DOHH2 (cell line): Measurements from ENCODE around the gene EML6.

Source experiments
- H3F3A ChIP-seq: fragments of 200-600 bp; sonication (generic), shearing (Covaris generic); 2 replicates; pipeline ENCODE4 v1.6.0; 2016; ENCODE audit warnings: antibody characterized with exemption, mild to moderate bottlenecking; ENCODE audit not compliant: control insufficient read depth, insufficient read depth
- H3K27ac ChIP-seq: fragments of 200-600 bp; sonication (generic); 2 replicates; pipeline ENCODE4 v1.5.1; 2014; ENCODE audit warnings: low read depth, mild to moderate bottlenecking, low read length, moderate library complexity
- H3K27me3 ChIP-seq: fragments of 200-600 bp; sonication (generic); 2 replicates; pipeline ENCODE4 v1.6.1; 2014; ENCODE audit warnings: mild to moderate bottlenecking, low read length, mixed read lengths; ENCODE audit not compliant: control insufficient read depth
- H3K36me3 ChIP-seq: fragments of 200-600 bp; sonication (generic); 2 replicates; pipeline ENCODE4 v1.6.1; 2014; ENCODE audit warnings: mild to moderate bottlenecking, low read length, moderate library complexity, mixed read lengths; ENCODE audit not compliant: control insufficient read depth
- H3K4me1 ChIP-seq: fragments of 200-600 bp; sonication (generic); 2 replicates; pipeline ENCODE4 v1.6.1; 2014; ENCODE audit warnings: mild to moderate bottlenecking, low read length, mixed read lengths; ENCODE audit not compliant: control insufficient read depth
- H3K4me2 ChIP-seq: fragments of 200-600 bp; sonication (generic); 2 replicates; pipeline ENCODE4 v1.6.0; 2014; ENCODE audit warnings: mild to moderate bottlenecking, low read length, moderate library complexity
- H3K4me3 ChIP-seq: fragments of 200-600 bp; sonication (generic); 2 replicates; pipeline ENCODE4 v1.5.1; 2014; ENCODE audit warnings: mild to moderate bottlenecking, low read length, mixed read lengths
- H3K79me2 ChIP-seq: fragments of 200-600 bp; sonication (generic); 2 replicates; pipeline ENCODE4 v1.6.1; 2014; ENCODE audit warnings: mild to moderate bottlenecking, low read length, mixed read lengths; ENCODE audit not compliant: control insufficient read depth
- H3K9me2 ChIP-seq: fragments of 200-600 bp; sonication (generic); replicated peaks from 2 replicates; pipeline ENCODE4 v1.6.1; 2014; ENCODE audit warnings: mild to moderate bottlenecking, low read length, mixed read lengths; ENCODE audit not compliant: control insufficient read depth
- H3K9me3 ChIP-seq: fragments of 200-600 bp; sonication (generic); 2 replicates; pipeline ENCODE4 v1.6.1; 2014; ENCODE audit warnings: antibody characterized with exemption, low read length, mixed read lengths; ENCODE audit not compliant: control insufficient read depth, insufficient read depth
- H4K20me1 ChIP-seq: fragments of 200-600 bp; sonication (generic); 2 replicates; pipeline ENCODE4 v1.6.0; 2014; ENCODE audit warnings: low read depth, mild to moderate bottlenecking, antibody characterized with exemption, low read length, moderate library complexity; ENCODE audit not compliant: control insufficient read depth, insufficient read depth
- CTCF ChIP-seq: fragments of 200-600 bp; sonication (generic); IDR thresholded peaks from one replicate; pipeline ENCODE4 v1.5.1; 2014; ENCODE audit warnings: antibody characterized with exemption, mild to moderate bottlenecking, low read depth, low read length; ENCODE audit not compliant: poor library complexity, severe bottlenecking
- EZH2phosphoT487 ChIP-seq: fragments of 200-600 bp; sonication (generic); IDR thresholded peaks from 2 replicates; pipeline ENCODE4 v1.6.1; 2017; ENCODE audit warnings: borderline replicate concordance, mild to moderate bottlenecking, antibody characterized with exemption, low read length, moderate library complexity, mixed read lengths

EML6 gene

GRCh38 chr2:54925022-54925421 lies 201.6 kb downstream of the EML6 start:
- Histone ChIP-seq H3K27me3 (no peaks in the 10 kb centered on the region), H3K4me3 (no peak overlapping the region), H3K4me1 (no peaks in the 10 kb centered on the region), H4K20me1 (no peaks in the 10 kb centered on the region), H3K79me2 (no peaks in the 10 kb centered on the region), H3K4me2 (no peak overlapping the region), H3K9me2 (no peaks in the 10 kb centered on the region), H3K36me3 (peaks cover 18% of the 10 kb centered on the region), H3K27ac (no peak overlapping the region), H3K9me3 (peaks cover 14% of the 10 kb centered on the region; the same call in 1 of the 2 replicates), H3F3A (no peaks in the 10 kb centered on the region)
- no peak for TF ChIP-seq CTCF
- TF ChIP-seq EZH2phosphoT487: no peak

- Histone ChIP-seq H3K79me2 (no peaks in the 10 kb centered on the region), H3K4me3 (no peak overlapping the region), H4K20me1 (no peaks in the 10 kb centered on the region), H3K4me2 (no peak overlapping the region), H3K4me1 (no peaks in the 10 kb centered on the region), H3F3A (no peaks in the 10 kb centered on the region), H3K9me3 (no peaks in the 10 kb centered on the region), H3K27ac (no peak overlapping the region), H3K27me3 (no peaks in the 10 kb centered on the region), H3K9me2 (no peaks in the 10 kb centered on the region), H3K36me3 (peaks cover 11% of the 10 kb centered on the region)
- TF ChIP-seq EZH2phosphoT487 (no peak), CTCF (no peak)
These were observed 203.8 kb downstream of the EML6 start for GRCh38 chr2:54927085-54927750.

- Histone ChIP-seq H3K27ac (no peak overlapping the region), H3K79me2 (no peaks in the 10 kb centered on the region), H4K20me1 (no peaks in the 10 kb centered on the region), H3K36me3 (peaks cover 11% of the 10 kb centered on the region), H3K4me2 (no peak overlapping the region), H3K27me3 (no peaks in the 10 kb centered on the region), H3K9me2 (no peaks in the 10 kb centered on the region), H3F3A (no peaks in the 10 kb centered on the region), H3K4me1 (no peaks in the 10 kb centered on the region), H3K9me3 (no peaks in the 10 kb centered on the region), H3K4me3 (no peak overlapping the region)
- TF ChIP-seq CTCF (no peak), EZH2phosphoT487 (no peak)
These were observed 204.5 kb downstream of the EML6 start for GRCh38 chr2:54927751-54928615.
